Bronchial epithelial cell (primary cell): ENCODE measurements around the gene G6PC3. TPM values are rescaled to one million over a fixed set of nuclear protein-coding genes. Genes with fewer than 3 reads are reported as not detected.
A peak's percentile ranks its signal among the peaks of the same experiment; 100 is the strongest.
"Not testable (repeated sequence)": the region's sequence is repeated elsewhere in the genome, so short reads cannot be mapped to it uniquely, and the experiment has no call there.

Source experiments
- DNase-seq: peaks from one replicate; pipeline ENCODE4 v3.0.0-alpha.2; 2010; ENCODE audit warnings: low read depth
- FAIRE-seq: peaks from 2 replicates; lab custom pipeline; 2011; peaks lifted over from hg19 to GRCh38; lab: Jason Lieb, UNC
- H3K27me3 ChIP-seq: 2 replicates; pipeline ENCODE4 v1.5.1; 2011; ENCODE audit warnings: low read length; ENCODE audit not compliant: control insufficient read depth, insufficient read depth
- H3K36me3 ChIP-seq: 2 replicates; pipeline ENCODE4 v1.5.1; 2011; ENCODE audit warnings: low read length; ENCODE audit not compliant: control insufficient read depth, insufficient read depth
- H3K4me3 ChIP-seq: 2 replicates; pipeline ENCODE4 v1.5.1; 2011; ENCODE audit warnings: mild to moderate bottlenecking, low read depth, low read length, control low read depth
- CTCF ChIP-seq: IDR thresholded peaks from 2 replicates; pipeline ENCODE4 v1.5.1; 2011; ENCODE audit warnings: mild to moderate bottlenecking, moderate library complexity, low read length, control low read depth, inconsistent platforms; ENCODE audit not compliant: insufficient read depth, severe bottlenecking
- total RNA-seq: library from RNA; depleted of rRNA; stranded (reverse); fragments of >200 nt; gene quantifications from 2 replicates; pipeline ENCODE4 v1.2.1, GENCODE V29; 2014

G6PC3 gene
- total RNA-seq, 1 donor from 2014 or later: 7.6 TPM

GRCh38 chr17:44094701-44095387, 24.3 kb downstream of the G6PC3 start:
- H3K4me3 ChIP-seq: no peak overlapping the region
- no peaks in the 10 kb centered on the region for H3K27me3 ChIP-seq
- TF ChIP-seq CTCF: no peak
- FAIRE-seq: no peak
- no peak for DNase-seq
- peaks cover 11% of the 10 kb centered on the region for H3K36me3 ChIP-seq

DNA sequence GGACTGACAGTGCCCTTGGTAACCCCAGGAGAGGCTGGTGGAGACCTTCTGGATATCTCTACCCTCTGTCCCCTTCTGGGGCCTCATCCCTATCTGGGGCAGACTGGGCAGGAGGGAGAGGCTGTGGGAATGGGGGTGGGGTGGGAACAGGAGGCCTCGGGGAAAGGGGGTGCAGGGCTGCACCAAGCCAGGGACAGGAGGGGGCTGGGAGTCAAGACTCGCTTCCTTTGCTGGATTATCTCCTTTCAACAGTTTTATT, 24.8 kb downstream of the G6PC3 start:
- Histone ChIP-seq H3K27me3 (no peaks in the 10 kb centered on the region), H3K36me3 (peaks cover 11% of the 10 kb centered on the region), H3K4me3 (no peak overlapping the region)
- DNase-seq: no peak
- FAIRE-seq: no peak
- no peak for TF ChIP-seq CTCF

- Histone ChIP-seq H3K4me3 (peak overlapping the region; percentile 27), H3K36me3 (peaks cover 11% of the 10 kb centered on the region), H3K27me3 (no peaks in the 10 kb centered on the region)
- DNase-seq (peak; percentile 81), FAIRE-seq (no peak)
- TF ChIP-seq CTCF: peak; percentile 28
Measured at GRCh38 chr17:44095647-44096496, 25.3 kb downstream of the G6PC3 start.

DNA sequence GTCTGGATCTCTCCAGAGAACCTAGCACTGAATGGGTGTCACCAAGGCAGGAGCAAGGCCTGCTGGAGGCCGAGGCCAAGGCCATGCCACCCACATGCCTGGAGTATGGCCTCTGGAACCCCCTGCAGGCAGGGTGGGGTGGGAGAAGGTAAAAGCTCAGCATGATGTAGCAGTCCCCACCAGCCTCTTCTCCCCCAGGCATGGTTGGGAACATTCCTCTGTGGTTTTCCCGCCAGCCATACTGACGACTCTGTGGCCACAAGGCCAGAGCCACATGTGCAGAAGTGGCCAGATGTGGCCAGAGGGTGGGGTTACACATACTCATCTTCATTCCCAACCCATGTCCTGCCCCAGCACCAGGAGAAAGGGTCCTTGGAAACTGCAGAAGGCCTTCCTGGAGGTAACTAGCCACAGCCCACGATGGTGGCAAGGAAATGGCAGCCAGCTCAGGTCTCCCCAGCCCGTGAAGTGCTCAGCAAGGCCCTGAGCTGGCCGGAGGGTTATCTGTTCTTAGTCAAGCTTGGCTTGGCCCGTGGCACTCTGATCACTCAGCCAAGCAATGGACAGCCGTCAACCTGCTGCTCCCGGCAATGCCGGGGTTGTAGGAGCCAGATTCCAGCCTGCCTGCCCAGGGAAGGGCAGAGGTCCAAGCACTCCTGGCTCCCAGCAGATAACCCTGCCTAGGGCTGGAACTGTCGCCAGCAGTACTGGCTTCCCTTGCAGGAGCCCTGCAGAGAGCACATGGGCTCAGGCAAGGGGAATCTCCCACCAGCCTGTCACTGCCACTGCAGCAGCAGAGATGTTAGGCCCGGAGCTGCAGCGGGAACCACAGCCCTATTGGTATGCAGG, 26.8 kb downstream of the G6PC3 start:
- Histone ChIP-seq H3K4me3 (no peak overlapping the region), H3K27me3 (no peaks in the 10 kb centered on the region), H3K36me3 (peaks cover 3% of the 10 kb centered on the region)
- no peak for TF ChIP-seq CTCF
- DNase-seq: no peak
- no peak for FAIRE-seq

DNA sequence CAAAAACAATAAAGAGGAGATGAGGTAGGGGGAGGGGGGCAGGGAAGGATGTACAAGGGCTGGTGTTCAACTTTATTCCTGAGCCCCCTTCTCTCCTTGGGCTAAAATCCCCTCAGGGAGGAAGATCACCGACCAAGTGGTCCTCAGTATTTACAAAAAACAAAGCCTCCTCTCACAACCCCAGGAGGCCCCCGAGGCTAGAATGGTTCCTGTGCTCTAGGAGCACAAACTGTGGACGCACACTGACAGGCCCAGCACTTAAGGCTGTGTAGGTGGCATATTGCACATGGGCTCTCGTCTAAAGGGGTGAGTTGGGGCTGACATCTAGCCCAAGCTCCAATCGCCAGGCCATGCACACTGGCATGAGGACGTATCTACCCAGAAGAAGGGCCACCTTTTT, 31.3 kb downstream of the G6PC3 start:
- H3K36me3 ChIP-seq, H3K27me3 ChIP-seq, DNase-seq, H3K4me3 ChIP-seq, FAIRE-seq: not testable (repeated sequence)
